Prostate gland (tissue), 2 donors: ENCODE measurements around the gene STRADB.

Experiments used
- CTCF ChIP-seq, 4 experiments: fragments of 200-600 bp in 2 of 4; fragments of 450-650 bp in 2 of 4; sonication (generic) in 2 of 4; IDR thresholded peaks; 1 replicate in 3 of 4; 2 replicates in 1 of 4; pipeline ENCODE4 v1.5.1; 2016 to 2019; ENCODE audit warnings: antibody characterized with exemption in 4 of 4, mild to moderate bottlenecking in 2 of 4, moderate library complexity in 2 of 4
- POLR2A ChIP-seq: fragments of 450-650 bp; IDR thresholded peaks from one replicate; pipeline ENCODE4 v1.6.1; 2016; ENCODE audit warnings: antibody characterized with exemption, mild to moderate bottlenecking

GRCh38 chr2:201450954-201451291 is 617 bp upstream of the STRADB start:
- no peak for TF ChIP-seq POLR2A
- TF ChIP-seq CTCF (IDR thresholded peaks at IDR 0.05), result no peak
